Ramos (cell line): ENCODE measurements around the gene TRA2A.
"Not testable (repeated sequence)": the region's sequence is repeated elsewhere in the genome, so short reads cannot be mapped to it uniquely, and the experiment has no call there.

Experiments used
- in situ Hi-C: fragments of 300-500 bp; cut with MboI; formaldehyde crosslinking; loops from one replicate; pipeline ENCODE4 v1.14.3; 2022; ENCODE audit warnings: low sequenced_read_pairs; ENCODE audit not compliant: unreplicated experiment

Gene TRA2A

DNA sequence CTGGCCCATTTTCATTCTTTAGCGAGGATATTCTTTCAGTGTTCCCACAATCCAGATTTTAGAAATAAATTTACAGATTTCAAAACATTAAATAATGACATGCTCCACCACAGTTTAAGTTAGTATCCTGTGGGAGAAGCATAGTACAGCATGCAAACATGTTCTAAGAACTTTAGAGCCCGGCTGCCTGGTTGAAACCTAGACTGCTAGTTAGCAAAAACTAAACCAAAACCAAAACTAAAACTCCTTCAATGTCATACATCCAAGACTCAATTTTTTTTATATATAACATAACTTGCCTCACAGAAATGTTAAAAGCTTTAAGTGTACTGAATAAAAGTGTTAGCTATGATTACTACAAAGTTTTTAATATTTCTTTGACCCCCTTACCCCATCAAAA lies 17.0 kb downstream of the TRA2A start:
- in situ Hi-C loops: no loop called here

DNA sequence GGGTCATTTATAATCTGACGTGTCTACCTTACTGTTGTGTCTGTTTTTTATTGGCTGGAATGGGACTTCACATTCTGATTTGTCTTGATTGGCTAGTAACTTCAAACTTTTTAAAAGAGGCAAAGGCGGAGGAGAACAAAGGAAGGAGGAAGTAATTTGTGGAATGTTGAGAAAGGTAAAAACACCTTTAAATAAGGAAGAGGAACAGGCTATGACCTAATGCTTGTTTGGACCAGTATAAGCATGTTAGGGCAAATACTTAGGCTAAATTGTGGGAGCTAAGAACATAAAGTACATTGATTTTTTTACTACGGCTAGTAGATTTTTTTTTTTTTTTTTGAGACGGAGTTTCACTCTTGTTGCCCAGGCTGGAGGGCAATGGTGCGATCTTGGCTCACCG lies 18.0 kb downstream of the TRA2A start:
- in situ Hi-C loops: not testable (repeated sequence)

DNA sequence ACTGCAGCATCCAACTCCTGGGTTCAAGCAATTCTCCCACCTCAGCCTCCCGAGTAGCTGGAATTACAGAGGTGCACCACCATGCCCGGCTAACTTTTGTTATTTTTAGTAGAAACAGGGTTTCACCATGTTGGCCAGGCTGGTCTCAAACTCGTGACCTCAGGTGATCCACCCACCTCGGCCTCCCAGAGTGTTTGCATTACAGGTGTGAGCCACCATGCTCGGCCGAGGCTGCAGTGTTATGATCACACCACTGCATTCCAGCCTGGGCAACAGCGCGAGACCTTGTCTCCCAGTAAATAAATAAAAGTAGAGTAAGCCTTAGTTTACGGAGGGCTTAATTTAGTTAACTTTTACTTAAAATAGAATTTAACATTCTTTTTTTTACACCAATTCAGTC lies 37.8 kb downstream of the TRA2A start:
- in situ Hi-C loops: no loop called here

DNA sequence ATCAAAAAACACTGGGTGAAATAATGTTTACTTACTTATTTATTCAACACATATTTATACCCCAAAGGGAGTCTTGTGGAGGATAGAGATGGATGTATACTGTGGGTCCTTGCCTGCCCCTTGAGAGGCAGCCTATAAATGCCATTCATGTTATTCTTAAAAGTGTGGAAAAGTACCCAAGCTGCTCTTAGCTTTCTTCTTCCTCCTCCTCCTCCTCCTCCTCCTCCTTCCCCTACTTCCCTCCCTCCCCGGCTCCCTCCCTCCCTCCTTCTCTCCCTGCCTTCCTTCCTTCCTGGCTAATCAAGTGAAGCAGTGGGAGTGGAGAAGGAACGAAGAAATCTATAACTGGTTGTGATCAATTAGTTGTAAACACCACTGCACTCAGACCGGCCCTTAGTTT lies 40.3 kb downstream of the TRA2A start:
- in situ Hi-C loops: no loop called here

DNA sequence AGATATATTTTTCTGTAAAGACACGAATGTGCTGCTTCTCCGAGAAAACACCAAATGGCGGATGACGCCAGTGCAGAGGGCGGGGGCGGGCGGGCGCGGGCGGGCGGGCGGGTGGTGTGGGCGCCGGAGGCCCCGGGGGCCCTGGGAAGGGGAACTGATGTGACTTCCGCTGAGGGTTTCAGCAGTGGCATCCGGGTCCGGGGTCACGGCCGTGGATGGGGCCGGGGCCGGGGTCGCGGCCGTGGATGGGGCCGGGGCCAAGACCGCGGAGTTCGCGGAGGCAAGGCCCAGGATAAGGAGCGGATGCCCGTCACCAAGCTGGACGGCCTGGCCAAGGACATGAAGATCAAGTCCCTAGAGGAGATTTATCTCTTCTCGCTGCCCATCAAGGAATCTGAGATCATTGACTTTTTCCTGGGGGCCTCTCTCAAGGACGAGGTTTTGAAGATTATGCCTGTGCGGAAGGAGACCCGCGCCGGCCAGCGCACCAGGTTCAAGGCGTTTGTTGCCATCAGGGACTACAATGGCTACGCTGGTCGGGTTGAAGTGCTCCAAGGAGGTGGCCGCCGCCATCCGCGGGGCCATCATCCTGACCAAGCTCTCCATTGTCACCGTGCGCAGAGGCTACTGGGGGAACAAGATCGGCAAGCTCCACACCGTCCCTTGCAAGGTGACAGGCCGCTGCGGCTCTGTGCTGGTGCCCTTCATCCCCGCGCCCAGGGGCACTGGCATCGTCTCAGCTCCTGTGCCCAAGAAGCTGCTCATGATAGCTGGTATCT lies 41.2 kb downstream of the TRA2A start:
- in situ Hi-C loops: no loop called here

DNA sequence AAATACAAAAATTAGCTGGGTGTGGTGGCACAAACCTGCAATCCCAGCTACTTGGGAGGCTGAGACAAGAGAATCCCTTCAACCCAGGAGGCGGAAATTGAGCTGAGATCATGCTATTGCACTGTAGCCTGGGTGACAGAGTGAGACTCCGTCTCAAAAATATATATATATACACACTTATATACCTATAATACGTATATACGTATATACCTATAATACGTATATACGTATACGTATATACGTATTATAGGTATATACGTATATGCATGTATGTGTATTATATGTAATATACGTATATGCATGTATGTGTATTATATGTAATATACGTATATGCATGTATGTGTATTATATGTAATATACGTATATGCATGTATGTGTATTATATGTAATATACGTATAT lies 43.1 kb downstream of the TRA2A start:
- in situ Hi-C loops: not testable (repeated sequence)

DNA sequence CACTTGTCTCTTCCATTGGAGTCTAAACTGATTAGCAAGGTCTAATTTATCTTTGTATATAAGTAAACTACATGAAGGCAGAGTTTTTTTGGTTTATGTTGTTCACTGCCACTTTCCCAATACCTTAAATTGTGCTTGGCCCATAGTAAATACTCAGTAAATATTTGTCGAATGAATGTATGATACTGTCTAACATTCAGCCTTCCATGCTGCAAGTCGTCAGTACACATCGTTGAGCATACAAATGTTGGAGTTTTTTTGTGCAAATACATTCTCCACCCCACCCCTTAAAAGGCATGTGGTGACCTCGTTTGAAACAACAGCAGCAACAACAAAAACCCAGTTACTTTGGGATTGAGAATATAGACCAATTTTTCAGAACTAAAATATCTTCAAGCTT lies 44.1 kb downstream of the TRA2A start:
- in situ Hi-C loops: no loop called here

DNA sequence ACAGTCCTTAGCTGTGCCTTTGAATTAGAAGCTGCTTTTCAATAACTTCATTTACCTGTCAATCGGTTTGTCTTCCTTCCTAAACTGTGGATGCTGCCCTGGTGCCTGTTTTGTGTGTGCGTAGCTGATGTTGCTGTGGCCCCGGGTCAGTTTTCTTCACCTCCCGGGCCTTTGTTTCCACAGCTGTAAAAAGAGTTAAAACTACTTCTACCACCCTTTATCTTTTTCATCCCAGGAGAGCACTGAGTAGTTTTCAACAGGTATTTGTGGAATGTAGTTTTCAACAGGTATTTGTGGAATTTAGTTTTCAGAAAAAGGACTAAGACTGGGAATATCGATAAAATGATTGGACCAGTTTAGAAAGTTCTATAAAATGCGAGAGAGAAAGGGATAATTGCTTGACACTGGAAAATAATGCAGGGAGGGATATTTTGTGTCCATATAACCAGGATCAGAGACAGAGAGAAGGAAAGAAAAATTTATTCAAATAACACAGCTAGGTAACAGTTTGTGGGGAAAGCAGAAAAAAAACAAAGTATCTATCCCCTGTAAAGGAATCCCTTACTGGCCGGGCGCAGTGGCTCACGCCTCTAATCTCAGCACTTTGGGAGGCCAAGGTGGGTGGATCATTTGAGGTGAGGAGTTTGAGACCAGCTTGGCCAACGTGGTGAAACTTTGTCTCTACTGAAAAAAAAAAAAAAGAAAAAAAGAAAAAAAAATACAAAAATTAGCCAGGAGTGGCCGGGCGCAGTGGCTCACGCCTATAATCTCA lies 45.6 kb downstream of the TRA2A start:
- in situ Hi-C loops: no loop called here

DNA sequence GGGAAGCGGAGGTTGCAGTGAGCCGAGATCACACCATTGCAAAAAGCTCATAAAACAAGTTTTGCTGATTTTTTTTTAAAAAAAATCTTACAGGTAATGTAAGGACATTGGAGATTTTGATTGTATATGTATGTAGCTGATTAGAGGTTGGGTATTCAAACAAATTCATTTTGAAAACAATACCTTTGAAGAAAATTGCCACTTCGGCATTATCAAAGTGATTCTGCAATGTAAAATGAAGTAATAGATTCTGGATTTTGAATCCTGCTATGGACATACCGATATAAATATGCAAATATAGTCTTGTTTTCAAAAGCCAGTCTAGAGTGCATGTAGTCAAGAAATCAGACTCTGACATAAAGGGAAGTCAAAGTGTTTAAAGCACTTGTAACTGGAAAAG lies 49.1 kb downstream of the TRA2A start:
- in situ Hi-C loops: no loop called here

DNA sequence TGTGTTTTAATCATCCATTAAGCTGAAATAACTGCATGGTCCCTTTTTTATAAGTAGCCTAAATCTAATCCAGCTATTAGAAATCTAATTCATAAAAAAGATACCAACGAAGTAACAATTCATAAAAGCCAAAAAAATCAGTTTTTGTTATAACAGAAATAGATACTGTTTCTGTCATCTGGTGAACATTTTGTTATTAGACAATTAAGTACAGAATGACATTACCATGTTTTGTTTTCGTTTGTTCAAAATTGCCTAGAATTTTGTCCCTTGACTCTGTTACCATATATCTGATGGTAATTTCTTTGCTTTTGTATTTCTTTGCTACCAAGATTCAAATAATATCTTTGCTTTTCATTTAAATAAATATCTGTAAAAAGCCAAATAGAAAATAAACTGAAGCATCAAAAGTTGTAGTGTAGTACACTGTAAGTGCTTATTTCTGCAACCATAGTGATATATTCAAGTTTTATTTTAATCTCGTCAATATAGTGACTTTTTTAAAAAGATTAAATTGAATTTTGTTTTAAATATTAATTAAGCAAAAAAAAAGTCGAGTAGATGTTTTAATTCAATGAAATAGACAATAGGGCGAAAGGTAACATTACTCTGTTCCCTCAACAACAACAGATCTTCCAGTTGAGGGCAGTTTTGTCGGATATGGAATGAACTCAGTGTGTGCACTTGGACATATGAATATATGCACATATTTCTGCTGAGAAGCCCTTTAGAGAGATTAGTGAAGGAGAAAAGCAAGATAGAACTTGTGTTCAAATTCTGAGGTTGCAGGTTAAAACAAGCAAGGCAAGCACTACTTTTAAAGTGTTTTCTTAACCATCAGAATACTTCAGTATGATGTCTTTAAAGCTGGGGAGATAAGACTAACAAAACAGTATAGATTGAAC lies 53.6 kb downstream of the TRA2A start:
- in situ Hi-C loops: no loop called here

DNA sequence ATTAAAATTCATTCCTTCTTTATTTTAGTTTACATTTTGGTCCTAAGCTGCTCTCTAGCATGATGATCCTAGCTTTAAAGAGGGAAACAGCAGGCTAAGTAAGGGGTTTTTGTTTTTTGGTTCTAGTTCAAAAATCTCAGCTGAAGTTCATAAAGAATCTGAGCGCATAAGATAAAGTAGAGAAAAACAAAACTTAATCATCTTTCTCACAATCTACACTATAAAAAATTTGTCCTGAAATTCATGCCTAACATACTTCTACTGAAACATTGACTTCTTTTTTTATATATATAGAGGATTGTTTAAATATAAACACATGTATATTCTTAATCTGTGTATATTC lies 54.7 kb downstream of the TRA2A start:
- in situ Hi-C loops: no loop called here

DNA sequence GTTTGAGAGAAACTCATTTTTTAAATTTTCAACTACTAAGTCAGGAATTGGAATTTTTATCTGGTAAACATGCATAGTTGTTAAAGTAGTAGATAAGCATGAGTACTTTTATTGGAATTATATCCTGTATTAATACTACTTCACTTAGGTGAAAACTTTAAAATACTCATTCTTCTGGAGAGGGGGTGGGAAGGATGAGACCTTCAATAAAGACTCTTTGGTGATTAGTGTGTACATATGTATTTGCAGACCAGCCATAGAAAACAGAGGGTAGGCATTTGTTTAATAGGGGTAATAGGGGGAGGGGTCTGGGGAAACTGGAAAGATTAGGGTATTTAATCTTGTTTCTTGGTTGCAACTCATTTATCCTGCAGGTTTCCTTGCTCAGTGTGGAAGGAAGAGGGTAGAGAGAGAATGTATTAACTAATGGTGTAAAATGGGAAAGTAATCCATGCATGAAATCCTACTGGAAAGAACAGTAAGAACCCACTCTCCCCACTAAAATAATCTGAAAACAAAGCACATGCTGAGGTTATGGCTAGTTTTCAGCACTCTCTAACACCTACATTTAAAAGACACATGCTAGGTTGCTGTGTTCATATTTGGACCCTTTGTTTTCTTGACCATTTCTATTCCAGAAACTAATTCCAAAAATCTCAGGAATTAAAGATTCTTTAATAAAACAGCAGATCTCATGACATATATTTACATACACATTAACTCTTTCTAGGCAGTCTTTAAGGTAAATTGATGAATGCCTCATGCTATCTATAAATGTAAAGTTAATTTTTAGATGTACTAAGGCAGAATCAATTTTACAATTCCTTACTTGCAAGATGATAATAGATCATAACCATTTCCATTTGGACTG lies 55.3 kb downstream of the TRA2A start:
- in situ Hi-C loops: no loop called here

DNA sequence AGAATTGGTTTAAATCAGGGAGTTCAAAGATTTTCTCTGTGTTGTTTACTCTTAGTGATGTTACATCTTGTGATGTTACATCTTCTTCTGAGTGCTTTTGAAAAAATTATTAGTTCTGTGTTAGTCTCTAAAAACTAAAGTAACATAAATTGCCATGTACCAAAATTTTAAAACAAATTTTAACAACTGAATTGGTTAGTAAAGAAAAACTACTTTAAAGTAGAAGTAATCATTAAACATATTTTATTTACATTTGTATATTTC lies 56.3 kb downstream of the TRA2A start:
- in situ Hi-C loops: no loop called here

DNA sequence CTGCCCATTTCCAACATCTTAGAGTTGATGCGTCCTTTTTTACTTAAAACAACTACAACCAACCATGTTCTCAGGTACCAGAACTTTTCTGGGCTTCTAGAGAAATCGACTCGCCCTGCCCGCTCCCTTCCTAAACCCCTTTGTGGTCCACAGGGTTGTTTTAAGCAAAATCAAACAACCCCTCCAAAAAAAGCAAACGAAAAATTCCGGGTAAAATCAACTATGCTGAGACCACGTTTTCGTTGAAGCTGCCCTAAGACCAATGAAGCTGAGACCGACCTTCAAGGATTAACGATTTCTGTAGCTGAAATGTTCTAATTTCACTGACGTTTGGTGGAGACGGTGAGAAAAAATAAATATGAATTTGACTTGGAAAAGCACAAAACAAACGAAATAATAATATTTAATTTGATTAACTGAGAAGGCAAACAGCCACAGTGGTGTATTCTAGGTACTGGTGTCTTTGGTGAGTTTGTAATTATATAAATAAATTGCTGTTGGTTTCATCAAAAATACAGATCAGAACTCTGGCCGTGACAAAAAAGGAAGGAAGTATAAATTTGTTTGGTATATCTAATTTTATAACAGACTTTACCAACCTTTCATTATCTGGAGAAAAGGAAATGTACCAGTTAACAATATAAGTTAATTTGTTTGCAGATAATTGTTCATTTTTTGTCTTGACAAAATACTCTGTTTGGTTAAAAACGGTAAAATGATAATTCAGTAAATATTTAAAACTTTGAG lies 56.8 kb downstream of the TRA2A start:
- in situ Hi-C loops: loop anchor here (5.0 kb wide), 1 partner anchor 103 kb away; no protein-coding TSS in a partner anchor

DNA sequence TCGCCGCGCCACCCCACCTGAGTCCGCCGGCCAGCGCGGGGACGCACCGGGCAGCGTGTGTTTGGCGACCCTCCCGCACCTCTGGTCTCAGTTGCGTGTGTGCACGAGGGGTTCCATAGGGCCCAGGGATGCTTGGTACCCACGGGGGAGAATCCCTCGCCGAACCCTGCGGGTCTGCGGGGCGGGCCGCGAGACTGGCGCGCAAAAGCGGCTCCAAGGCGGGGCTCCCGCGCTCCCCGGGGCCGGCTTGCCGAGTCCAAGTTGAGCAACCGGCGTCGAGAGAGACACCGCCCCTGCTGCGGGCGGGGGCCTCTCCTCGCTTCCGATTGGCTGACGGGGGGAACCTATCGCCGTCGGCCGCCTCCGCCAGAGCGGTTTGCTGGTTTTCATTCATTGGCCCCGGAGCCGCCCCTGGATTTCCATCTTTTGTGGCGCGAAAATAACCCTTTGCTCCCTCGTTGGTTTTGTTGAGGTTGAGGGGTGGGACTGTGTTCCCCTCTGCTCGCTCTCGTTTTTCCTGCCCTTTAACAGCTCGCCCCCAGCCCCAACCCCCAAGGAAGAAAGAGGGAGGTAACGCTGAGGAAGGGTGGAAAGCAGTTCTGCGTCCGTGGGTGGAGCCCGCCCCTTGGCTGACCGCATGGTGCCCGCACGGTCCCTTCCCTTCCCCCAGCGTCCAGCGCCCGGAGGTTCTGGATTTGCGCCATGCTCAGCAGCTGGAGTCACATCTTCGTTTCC lies 57.5 kb downstream of the TRA2A start:
- in situ Hi-C loops: loop anchor here (5.0 kb wide), 1 partner anchor 102 kb away; no protein-coding TSS in a partner anchor

DNA sequence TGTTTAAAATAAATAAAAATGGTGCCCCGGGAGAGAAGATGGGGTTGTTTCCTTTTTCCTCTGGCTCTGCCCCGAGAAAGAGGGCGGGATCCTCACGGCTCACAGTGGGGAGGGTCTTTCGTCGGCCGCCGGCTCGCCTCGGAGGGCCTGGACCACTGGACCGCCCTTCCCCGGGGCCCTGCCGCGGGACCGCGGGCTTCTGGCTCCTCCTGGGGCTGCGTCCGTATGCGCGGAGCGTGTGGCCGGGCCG lies 58.0 kb downstream of the TRA2A start:
- in situ Hi-C loops: loop anchor here (5.0 kb wide), 1 partner anchor 101 kb away; no protein-coding TSS in a partner anchor

DNA sequence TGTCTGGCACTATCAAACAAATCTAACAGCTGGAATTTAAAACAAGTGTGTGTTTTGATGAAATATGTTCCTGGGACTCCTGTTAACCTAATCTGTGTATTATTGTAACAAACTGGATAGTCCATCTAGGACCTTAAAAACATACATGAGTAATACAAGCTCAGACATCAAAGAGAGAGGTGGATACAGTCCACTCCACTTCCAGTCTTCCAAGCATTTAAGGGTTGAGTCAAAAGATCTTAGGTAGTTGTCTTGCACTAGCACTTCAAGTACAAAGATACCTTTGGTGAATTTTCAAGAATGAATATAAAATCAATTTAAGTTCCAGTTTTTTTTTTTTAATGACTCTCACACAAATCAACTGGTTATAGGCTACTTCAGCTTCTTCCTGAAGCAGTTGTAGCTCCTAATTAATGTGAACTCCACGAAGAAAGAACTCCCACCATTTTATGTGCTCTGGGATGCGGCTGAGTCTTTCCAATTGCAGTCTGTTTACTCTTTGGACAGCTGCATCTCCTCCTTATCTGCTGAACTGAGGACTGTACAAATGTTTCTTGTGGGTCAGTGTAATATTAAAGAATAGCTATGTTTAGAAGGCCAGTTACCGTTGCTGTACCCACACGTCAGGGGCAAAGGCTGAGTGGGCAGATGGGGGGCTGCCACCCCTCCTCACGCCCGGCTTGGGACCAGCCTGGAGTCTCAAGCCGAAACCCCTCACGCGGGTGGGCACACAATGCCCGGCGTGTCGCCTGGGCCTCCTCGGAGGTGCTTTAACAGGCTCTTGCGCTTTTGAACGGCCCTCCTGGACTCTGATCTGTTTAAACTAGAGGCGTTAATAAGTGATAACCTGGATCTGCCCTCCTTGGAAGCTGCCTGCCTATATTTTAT lies 58.6 kb downstream of the TRA2A start:
- in situ Hi-C loops: loop anchor here (5.0 kb wide), 1 partner anchor 101 kb away; no protein-coding TSS in a partner anchor

DNA sequence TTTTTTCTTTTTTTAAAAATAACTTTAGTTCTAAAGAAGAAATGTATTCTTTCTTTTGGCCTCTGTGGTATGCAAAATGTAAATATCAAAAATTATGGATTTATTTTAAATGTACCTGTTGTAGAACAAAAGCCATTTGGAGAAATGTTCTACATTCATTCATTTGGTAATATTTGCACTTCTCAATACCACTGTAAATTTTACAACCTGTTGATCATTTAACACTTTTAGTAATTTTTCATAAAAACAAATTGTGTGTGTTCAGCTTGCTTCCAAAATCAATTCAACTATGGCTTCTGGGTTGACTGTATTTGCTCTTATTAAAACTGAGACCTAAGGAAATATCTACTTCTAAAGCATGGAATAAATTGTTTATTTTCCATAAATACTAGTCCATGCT lies 59.2 kb downstream of the TRA2A start:
- in situ Hi-C loops: loop anchor here (5.0 kb wide), 1 partner anchor 100 kb away; no protein-coding TSS in a partner anchor
